Measurements from ENCODE around the gene PPP3R1.

The PPP3R1 gene

GRCh38 chr2:68280796-68281195, 28.5 kb upstream of the PPP3R1 start:
- no peak for TF ChIP-seq GLIS3 (CRISPR knock-in tag; IDR thresholded peaks at IDR 0.05)
- no peak for TF ChIP-seq ZFP30 (CRISPR knock-in tag; IDR thresholded peaks at IDR 0.05)
- TF ChIP-seq TCF4 (CRISPR knock-in tag; IDR thresholded peaks at IDR 0.05; ENCODE audit: borderline replicate concordance), result no peak
- no peak for TF ChIP-seq CSRNP3 (CRISPR knock-in tag; IDR thresholded peaks at IDR 0.05)
- no peak for TF ChIP-seq OSR1 (CRISPR knock-in tag; IDR thresholded peaks at IDR 0.05)
- no peak for TF ChIP-seq ZNF8 (CRISPR knock-in tag; IDR thresholded peaks at IDR 0.05)
- no peak for TF ChIP-seq ZNF565 (CRISPR knock-in tag; conservative IDR thresholded peaks at IDR 0.05; ENCODE audit: low read depth)
- no peak for TF ChIP-seq ESRRG (CRISPR knock-in tag; IDR thresholded peaks at IDR 0.05)
- TF ChIP-seq ISL1 (CRISPR knock-in tag; IDR thresholded peaks at IDR 0.05), result no peak
- no peak for TF ChIP-seq BACH2 (CRISPR knock-in tag; IDR thresholded peaks at IDR 0.05; ENCODE audit: borderline replicate concordance)
- no peak for TF ChIP-seq PPARA (CRISPR knock-in tag; IDR thresholded peaks at IDR 0.05; ENCODE audit: borderline replicate concordance)
- no peak for TF ChIP-seq ZC3H10 (CRISPR knock-in tag; IDR thresholded peaks at IDR 0.05)
- no peak for TF ChIP-seq ZNF70 (CRISPR knock-in tag; IDR thresholded peaks at IDR 0.05)
- TF ChIP-seq RARB (CRISPR knock-in tag; IDR thresholded peaks at IDR 0.05), result no peak

GRCh38 chr2:68280348-68280747, 28.0 kb upstream of the PPP3R1 start:
- no peak for ATAC-seq
- TF ChIP-seq CSRNP3 (CRISPR knock-in tag; IDR thresholded peaks at IDR 0.05) (no peak), CSDC2 (CRISPR knock-in tag; IDR thresholded peaks at IDR 0.05) (no peak), OSR1 (CRISPR knock-in tag; IDR thresholded peaks at IDR 0.05) (no peak), SNAI2 (CRISPR knock-in tag; IDR thresholded peaks at IDR 0.05) (no peak), ARNTL (CRISPR knock-in tag; IDR thresholded peaks at IDR 0.05; ENCODE audit: borderline replicate concordance, low read depth) (no peak), PPARA (CRISPR knock-in tag; IDR thresholded peaks at IDR 0.05; ENCODE audit: borderline replicate concordance) (no peak), ZNF565 (CRISPR knock-in tag; conservative IDR thresholded peaks at IDR 0.05; ENCODE audit: low read depth) (no peak), ZNF8 (CRISPR knock-in tag; IDR thresholded peaks at IDR 0.05) (no peak), PATZ1 (CRISPR knock-in tag; IDR thresholded peaks at IDR 0.05; ENCODE audit: borderline replicate concordance) (no peak), TOX (CRISPR knock-in tag; IDR thresholded peaks at IDR 0.05; ENCODE audit: borderline replicate concordance) (no peak), POU6F1 (CRISPR knock-in tag; IDR thresholded peaks at IDR 0.05; ENCODE audit: borderline replicate concordance, low read depth) (no peak)

More at GRCh38 chr2:68280796-68281195, 28.5 kb upstream of the PPP3R1 start:
- ATAC-seq, result no peak

GRCh38 chr2:68279691-68280090, 27.4 kb upstream of the PPP3R1 start:
- TF ChIP-seq ZNF70 (CRISPR knock-in tag; IDR thresholded peaks at IDR 0.05), result no peak
- TF ChIP-seq GLIS3 (CRISPR knock-in tag; IDR thresholded peaks at IDR 0.05), result no peak
- no peak for TF ChIP-seq CSRNP3 (CRISPR knock-in tag; IDR thresholded peaks at IDR 0.05)
- no peak for TF ChIP-seq TCF4 (CRISPR knock-in tag; IDR thresholded peaks at IDR 0.05; ENCODE audit: borderline replicate concordance)
- TF ChIP-seq SNAI2 (CRISPR knock-in tag; IDR thresholded peaks at IDR 0.05), result no peak
- TF ChIP-seq TSHZ2 (CRISPR knock-in tag; IDR thresholded peaks at IDR 0.05), result no peak
- no peak for TF ChIP-seq ZFP30 (CRISPR knock-in tag; IDR thresholded peaks at IDR 0.05)
- TF ChIP-seq ZNF8 (CRISPR knock-in tag; IDR thresholded peaks at IDR 0.05), result no peak
- no peak for TF ChIP-seq ARNTL (CRISPR knock-in tag; IDR thresholded peaks at IDR 0.05; ENCODE audit: borderline replicate concordance, low read depth)
- TF ChIP-seq CSDC2 (CRISPR knock-in tag; IDR thresholded peaks at IDR 0.05), result no peak
- no peak for TF ChIP-seq RARB (CRISPR knock-in tag; IDR thresholded peaks at IDR 0.05)
- TF ChIP-seq PPARA (CRISPR knock-in tag; IDR thresholded peaks at IDR 0.05; ENCODE audit: borderline replicate concordance), result no peak
- no peak for TF ChIP-seq OSR1 (CRISPR knock-in tag; IDR thresholded peaks at IDR 0.05)
- no peak for TF ChIP-seq ZC3H10 (CRISPR knock-in tag; IDR thresholded peaks at IDR 0.05)
- TF ChIP-seq BACH2 (CRISPR knock-in tag; IDR thresholded peaks at IDR 0.05; ENCODE audit: borderline replicate concordance), result no peak
- TF ChIP-seq ZFP3 (CRISPR knock-in tag; IDR thresholded peaks at IDR 0.05), result no peak
- no peak for TF ChIP-seq ESRRG (CRISPR knock-in tag; IDR thresholded peaks at IDR 0.05)
- no peak for TF ChIP-seq ISL1 (CRISPR knock-in tag; IDR thresholded peaks at IDR 0.05)
- no peak for TF ChIP-seq ZNF565 (CRISPR knock-in tag; conservative IDR thresholded peaks at IDR 0.05; ENCODE audit: low read depth)
- no peak for ATAC-seq

Data from SK-N-SH treated with all-trans-retinoic acid at 6 μM for 48 hours (cell line).